ENCODE results near the gene AKR1A1. TPM values are rescaled to one million over a fixed set of nuclear protein-coding genes. Genes with fewer than 3 reads are reported as not detected.
"Not testable (repeated sequence)": the region's sequence is repeated elsewhere in the genome, so short reads cannot be mapped to it uniquely, and the experiment has no call there.

Gene AKR1A1
- 101 and 183 TPM in 2 replicates for total RNA-seq

- DNase-seq (ENCODE audit: low read depth): peak; percentile 73
Observed at GRCh38 chr1:45550401-45551351, at the start of gene AKR1A1. Gene AKR1A1, plus strand, starts transcription at chr1:45550826. Its CDS starts 10,969 bp downstream, at chr1:45561795.

DNA sequence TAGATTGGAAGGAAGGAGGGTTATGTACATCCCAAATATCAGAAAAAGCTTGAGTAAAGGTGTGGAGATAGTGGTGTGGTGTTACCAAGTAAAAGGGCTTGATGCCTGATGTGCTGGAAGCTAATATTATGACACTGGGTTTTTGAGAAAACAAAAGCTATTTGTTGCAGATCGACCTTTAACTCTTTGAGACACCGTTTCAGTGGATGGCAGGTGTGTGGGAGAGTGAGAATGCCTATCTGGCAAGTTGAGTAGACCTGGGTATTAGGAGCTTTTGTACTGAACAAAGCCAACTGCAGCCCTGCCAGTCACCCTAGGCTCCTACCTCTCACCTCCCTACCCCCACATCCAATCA is 49.1 kb upstream of the AKR1A1 start:
- no peak for DNase-seq (ENCODE audit: low read depth)

DNA sequence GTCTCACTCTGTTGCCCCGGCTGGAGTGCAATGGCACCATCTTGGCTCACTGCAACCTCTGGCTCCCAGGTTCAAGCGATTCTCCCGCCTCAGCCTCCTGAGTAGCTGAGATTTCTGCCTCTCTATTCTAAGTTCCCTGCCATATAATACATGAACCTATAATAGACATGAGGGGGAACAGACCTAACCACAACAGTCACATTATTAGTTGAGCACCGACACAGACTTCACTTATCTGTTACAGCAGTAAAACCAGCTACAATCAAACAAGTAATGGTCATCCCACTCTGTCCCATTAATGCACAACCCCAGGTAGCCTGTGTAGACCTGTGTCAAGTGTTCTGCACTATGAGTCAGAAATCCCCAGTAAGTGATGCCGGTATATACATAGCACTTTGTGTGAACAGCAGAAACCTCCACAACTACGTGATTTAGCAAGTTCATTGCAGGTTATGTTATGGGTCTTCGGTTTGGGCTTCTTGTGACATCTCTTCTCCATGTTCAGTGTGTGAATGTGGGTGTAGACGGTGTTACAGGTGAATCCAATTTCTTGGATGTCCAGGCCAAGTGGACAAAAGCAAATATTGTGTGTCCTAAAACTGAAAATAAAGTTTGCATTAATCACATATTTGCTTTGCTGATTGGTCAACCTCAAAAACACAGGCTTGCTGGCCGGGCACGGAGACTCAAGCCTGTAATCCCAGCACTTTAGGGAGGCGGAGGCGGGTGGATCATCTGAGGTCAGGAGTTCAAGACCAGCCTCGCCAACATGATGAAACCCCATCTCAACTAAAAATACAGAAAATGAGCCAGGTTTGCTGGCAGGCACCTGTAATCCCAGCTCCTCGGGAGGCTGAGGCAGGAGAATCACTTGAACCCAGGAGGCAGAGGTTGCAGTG is 46.9 kb upstream of the AKR1A1 start:
- DNase-seq (ENCODE audit: low read depth): no peak

- DNase-seq (ENCODE audit: low read depth): no peak
Observed at GRCh38 chr1:45507195-45507594, 43.4 kb upstream of the AKR1A1 start.

- no peak for DNase-seq (ENCODE audit: low read depth)
Observed at GRCh38 chr1:45507893-45508292, 42.7 kb upstream of the AKR1A1 start.

- no peak for DNase-seq (ENCODE audit: low read depth)
Observed at GRCh38 chr1:45508295-45509151, 42.1 kb upstream of the AKR1A1 start.

DNA sequence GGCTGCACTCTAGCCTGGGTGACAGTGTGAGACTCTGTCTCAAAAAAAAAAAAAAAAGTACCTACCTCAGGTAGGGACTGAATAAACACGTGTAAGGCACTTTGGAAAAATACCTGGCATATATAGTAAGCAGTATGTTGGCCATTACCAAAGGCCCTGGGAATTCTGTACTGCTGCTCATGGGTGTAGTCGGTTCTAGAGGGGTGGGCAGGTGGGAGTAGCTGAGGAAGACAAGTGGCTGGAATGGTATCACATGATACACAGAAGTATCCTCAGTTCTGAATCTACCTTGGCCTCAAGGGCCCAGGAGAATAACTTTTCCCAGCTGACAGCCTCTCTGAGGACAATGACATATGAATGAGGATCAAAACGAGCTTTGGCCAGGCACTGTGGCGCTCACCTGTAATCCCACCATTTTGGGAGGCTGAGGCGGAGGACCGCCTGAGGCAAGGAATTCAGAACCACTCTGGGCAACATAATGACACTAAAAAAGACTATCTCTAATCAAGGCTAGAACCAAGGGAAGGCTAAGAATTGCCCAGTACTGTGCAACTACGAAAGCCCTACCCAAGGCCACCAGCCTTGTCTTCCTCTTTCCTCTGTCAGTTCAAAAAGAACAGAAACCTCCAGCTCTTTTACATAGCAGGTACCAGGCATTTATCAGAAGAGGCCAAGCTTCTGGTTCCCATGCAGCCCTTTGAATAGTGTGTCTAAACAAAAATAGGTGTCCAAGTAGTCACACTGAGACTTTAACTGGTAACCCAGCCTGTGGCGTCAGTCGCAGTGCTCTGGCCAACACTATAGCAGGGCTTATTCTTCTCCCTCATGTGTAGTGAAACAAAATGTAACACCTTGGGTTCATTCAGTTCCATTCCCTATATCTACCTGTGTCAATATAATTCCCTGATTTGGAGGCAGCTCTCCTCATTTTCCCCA is 40.3 kb upstream of the AKR1A1 start:
- DNase-seq (ENCODE audit: low read depth): no peak

- DNase-seq (ENCODE audit: low read depth): no peak
Observed at GRCh38 chr1:45510972-45511527, 39.6 kb upstream of the AKR1A1 start.

- DNase-seq (ENCODE audit: low read depth): peak; percentile 70
Observed at GRCh38 chr1:45512641-45513054, 38.0 kb upstream of the AKR1A1 start.

GRCh38 chr1:45513532-45514260 is 36.9 kb upstream of the AKR1A1 start:
- DNase-seq (ENCODE audit: low read depth): peak; percentile 33

DNA sequence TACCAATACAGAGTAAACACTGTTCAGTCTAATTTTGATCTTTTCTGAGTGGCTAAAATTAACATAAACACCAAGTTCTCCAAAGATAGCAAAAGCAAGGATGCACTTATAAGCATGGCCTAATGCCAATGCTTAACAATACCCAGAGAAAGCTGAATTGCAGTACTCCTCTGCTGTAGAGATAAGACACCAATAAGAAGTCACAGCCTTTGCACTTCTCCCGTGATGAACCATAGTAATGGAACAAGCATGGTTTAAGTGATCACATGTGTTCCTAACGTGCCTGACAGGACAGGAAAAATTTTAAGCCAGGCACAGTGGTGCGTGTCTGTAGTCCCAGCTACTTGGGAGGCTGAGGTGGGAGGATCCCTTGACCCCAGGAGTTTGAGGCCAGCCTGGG is 34.6 kb upstream of the AKR1A1 start:
- DNase-seq (ENCODE audit: low read depth): no peak

GRCh38 chr1:45516465-45516864 is 34.2 kb upstream of the AKR1A1 start:
- no peak for DNase-seq (ENCODE audit: low read depth)

DNA sequence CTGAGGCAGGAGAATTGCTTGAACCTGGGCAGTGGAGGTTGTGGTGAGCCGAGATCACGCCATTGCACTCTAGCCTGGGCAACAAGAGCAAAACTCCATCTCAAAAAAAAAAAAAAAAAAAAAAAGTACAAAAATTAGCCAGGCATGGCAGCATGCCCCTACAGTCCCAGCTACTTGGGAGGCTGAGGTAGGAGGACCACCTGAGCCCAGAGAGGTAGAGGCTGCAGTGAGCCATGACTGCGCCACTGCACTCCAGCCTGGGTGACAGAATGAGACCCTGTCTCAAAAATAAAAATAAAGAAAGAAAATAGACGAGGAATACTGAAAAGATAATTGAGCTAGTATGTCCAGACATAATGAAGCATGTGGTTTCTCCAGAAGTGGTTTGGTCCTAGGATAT is 32.3 kb upstream of the AKR1A1 start:
- DNase-seq (ENCODE audit: low read depth): not testable (repeated sequence)

DNA sequence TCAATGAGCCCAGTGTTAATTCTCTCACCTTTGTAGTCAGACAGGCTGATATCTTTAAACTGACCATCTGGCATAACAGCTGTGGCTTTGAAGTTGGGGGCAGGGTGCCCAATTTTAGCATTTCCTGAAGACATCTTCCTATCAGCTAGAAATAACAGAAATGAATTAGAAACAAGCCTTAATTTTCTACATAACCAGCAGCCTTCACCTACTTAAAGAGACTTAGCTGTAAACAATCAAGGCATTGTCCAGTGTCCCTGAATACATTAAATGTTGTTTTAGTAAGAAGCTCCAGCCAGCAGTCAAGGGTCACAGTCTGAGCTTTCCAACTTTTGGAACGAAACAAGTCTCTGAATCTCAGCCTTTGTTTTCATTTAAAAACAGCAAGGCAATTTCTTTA is 31.7 kb upstream of the AKR1A1 start:
- DNase-seq (ENCODE audit: low read depth): no peak

DNA sequence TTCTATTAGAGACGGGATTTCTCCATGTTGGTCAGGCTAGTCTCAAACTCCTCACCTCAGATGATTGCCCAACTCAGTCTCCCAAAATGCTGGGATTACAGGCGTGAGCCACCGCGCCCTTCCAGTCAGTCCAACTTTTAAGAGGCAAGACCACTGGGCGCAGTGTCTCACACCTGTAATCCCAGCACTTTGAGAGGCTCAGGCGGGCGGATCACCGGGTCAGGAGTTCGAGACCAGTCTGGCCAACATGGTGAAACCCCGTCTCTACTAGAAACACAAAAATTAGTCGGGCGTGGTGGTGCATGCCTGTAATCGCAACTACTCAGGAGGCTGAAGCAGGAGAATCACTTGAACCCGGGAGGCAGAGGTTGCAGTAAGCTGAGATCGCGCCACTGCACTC is 30.9 kb upstream of the AKR1A1 start:
- not testable (repeated sequence) for DNase-seq (ENCODE audit: low read depth)

DNA sequence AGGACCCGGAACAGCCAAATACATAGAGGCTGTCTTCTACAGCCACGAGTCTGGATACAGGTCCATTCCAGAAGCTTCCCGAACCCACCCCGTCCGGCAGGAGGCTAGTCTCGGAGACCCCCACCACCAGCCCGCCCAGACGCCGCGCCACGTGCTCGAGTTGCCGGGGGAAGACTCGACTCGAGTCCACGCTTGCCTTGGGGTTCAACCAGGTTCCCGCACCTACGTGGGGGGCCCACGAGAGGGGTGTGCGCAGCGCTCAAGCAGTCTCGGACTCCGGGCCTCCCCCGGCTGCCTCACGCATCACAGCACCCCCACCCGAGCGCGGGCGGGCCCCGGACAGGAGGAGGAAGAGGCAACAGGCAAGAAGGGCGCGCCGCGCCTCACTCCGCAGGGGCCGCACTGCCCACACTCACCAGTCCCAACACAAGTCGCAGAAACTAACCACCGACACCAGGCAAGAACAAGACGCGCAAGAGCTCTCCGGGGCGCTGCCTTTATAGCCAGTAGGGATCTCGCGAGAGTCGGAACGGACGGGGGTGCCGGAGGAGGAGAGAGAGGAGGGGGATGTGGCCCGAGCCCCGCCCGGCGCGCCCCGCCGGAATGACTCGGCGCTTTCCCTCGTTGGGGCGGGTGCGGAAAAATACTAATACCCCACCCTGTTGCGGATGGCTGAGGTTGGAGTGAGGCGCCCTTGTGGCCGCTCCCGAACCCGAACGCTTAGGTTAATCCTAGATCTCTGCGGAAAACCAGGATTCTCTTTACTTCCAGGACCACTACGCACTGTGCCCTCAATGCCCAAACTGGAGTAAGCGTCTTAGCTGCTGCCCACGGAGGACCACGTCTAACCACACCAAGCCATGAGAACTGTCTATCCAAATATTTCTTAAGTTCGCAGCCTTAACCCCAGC is 29.0 kb upstream of the AKR1A1 start, which contains the start of gene PRDX1:
PRDX1 (minus strand) TSS at position 472 of the 911 bp plus-strand sequence. CDS start 2,841 bp downstream, outside the sequence.
- DNase-seq (ENCODE audit: low read depth): peak; percentile 85

GRCh38 chr1:45522324-45523104 is 28.1 kb upstream of the AKR1A1 start:
- DNase-seq (ENCODE audit: low read depth): peak; percentile 90

Measured in renal cortical epithelial cell (primary cell).